WTC11 (cell line): ENCODE data around the gene ARRDC1. TPM values are rescaled to one million over a fixed set of nuclear protein-coding genes. Genes with fewer than 3 reads are reported as not detected.

Experiments
- ATAC-seq: fragments of 200-7000 bp; cut with Tn5 transposase; 2 replicates; pipeline ENCODE4 v1.10.0; 2021; ENCODE audit warnings: mild to moderate bottlenecking, moderate library complexity
- Bru-seq: library from RNA; stranded (reverse); fragments of 400-500 nt; gene quantifications from one replicate; lab custom pipeline; 2021; lab: Mats Ljungman, UMichigan
- CTCF ChIA-PET: fragments of 300-600 bp; sonication (Branson Sonifier 250); formaldehyde crosslinking; loops from one replicate; lab custom pipeline; 2021; ENCODE audit warnings: antibody characterized with exemption; lab: Charles Lee
- POLR2A ChIA-PET: fragments of 350-600 bp; sonication (Branson Sonifier 250); formaldehyde crosslinking; loops from one replicate; lab custom pipeline; 2021; ENCODE audit warnings: antibody characterized with exemption; lab: Charles Lee
- DNase-seq: peaks from one replicate; pipeline ENCODE4 v3.0.0; 2021; ENCODE audit warnings: low spot score
- H3K27ac Mint-ChIP-seq: 2 replicates; pipeline ENCODE4 v1.8.0; 2021; ENCODE audit warnings: mixed read lengths
- H3K27me3 Mint-ChIP-seq: 2 replicates; pipeline ENCODE4 v1.8.0; 2021; ENCODE audit warnings: low read depth, mild to moderate bottlenecking, moderate library complexity, mixed read lengths
- H3K36me3 Mint-ChIP-seq: 2 replicates; pipeline ENCODE4 v1.8.0; 2021; ENCODE audit warnings: mixed read lengths
- H3K4me1 Mint-ChIP-seq: 2 replicates; pipeline ENCODE4 v1.8.0; 2022; ENCODE audit warnings: mixed read lengths
- H3K4me3 Mint-ChIP-seq: 2 replicates; pipeline ENCODE4 v1.8.0; 2021; ENCODE audit warnings: mild to moderate bottlenecking, moderate library complexity, mixed read lengths
- H3K9me3 Mint-ChIP-seq: 2 replicates; pipeline ENCODE4 v1.8.0; 2021; ENCODE audit warnings: mixed read lengths
- ATF3 ChIP-seq: sonication (generic); formaldehyde crosslinking; conservative IDR thresholded peaks from 2 replicates; pipeline ENCODE4 v1.8.1; 2022; ENCODE audit warnings: mild to moderate bottlenecking, missing genetic modification reagents
- E2F1 ChIP-seq: sonication (generic); formaldehyde crosslinking; IDR thresholded peaks from 2 replicates; pipeline ENCODE4 v1.8.0; 2022; ENCODE audit warnings: mild to moderate bottlenecking, missing genetic modification reagents
- E2F5 ChIP-seq: sonication (generic); formaldehyde crosslinking; IDR thresholded peaks from 2 replicates; pipeline ENCODE4 v1.8.1; 2022; ENCODE audit warnings: mild to moderate bottlenecking, moderate library complexity, missing genetic modification reagents
- EMX1 ChIP-seq: fragments of 250-450 bp; sonication (Bioruptor Pico); IDR thresholded peaks from 2 replicates; pipeline ENCODE4 v1.8.0; 2021; ENCODE audit warnings: mild to moderate bottlenecking
- FOXK1 ChIP-seq: sonication (generic); formaldehyde crosslinking; IDR thresholded peaks from 2 replicates; pipeline ENCODE4 v1.8.0; 2022; ENCODE audit warnings: mild to moderate bottlenecking, moderate library complexity, missing genetic modification reagents
- GABPB1 ChIP-seq: sonication (generic); formaldehyde crosslinking; IDR thresholded peaks from 2 replicates; pipeline ENCODE4 v1.8.1; 2023; ENCODE audit warnings: mild to moderate bottlenecking, missing genetic modification reagents
- HMGA2 ChIP-seq: fragments of 250-450 bp; sonication (Bioruptor Pico); IDR thresholded peaks from 2 replicates; pipeline ENCODE4 v1.4.0; 2021; ENCODE audit warnings: mild to moderate bottlenecking, moderate library complexity
- HMGXB4 ChIP-seq: sonication (generic); formaldehyde crosslinking; IDR thresholded peaks from 2 replicates; pipeline ENCODE4 v1.8.1; 2023; ENCODE audit warnings: mild to moderate bottlenecking, moderate library complexity, missing genetic modification reagents
- MXD4 ChIP-seq: fragments of 250-450 bp; sonication (Bioruptor Pico); IDR thresholded peaks from 2 replicates; pipeline ENCODE4 v1.8.0; 2021; ENCODE audit warnings: mild to moderate bottlenecking, moderate library complexity, borderline replicate concordance
- MYBL2 ChIP-seq: sonication (generic); formaldehyde crosslinking; IDR thresholded peaks from 2 replicates; pipeline ENCODE4 v1.8.1; 2023; ENCODE audit warnings: mild to moderate bottlenecking, moderate library complexity, missing genetic modification reagents
- NR3C1 ChIP-seq: sonication (generic); formaldehyde crosslinking; conservative IDR thresholded peaks from 2 replicates; pipeline ENCODE4 v1.8.1; 2023; ENCODE audit warnings: low read depth, mild to moderate bottlenecking, missing genetic modification reagents
- PRRX2 ChIP-seq: fragments of 250-450 bp; sonication (Bioruptor Pico); IDR thresholded peaks from 2 replicates; pipeline ENCODE4 v1.8.0; 2021; ENCODE audit warnings: mild to moderate bottlenecking
- SP1 ChIP-seq: sonication (generic); formaldehyde crosslinking; conservative IDR thresholded peaks from 2 replicates; pipeline ENCODE4 v1.8.1; 2022; ENCODE audit warnings: missing genetic modification reagents
- TCF7 ChIP-seq: sonication (generic); formaldehyde crosslinking; IDR thresholded peaks from 2 replicates; pipeline ENCODE4 v1.8.0; 2022; ENCODE audit warnings: mild to moderate bottlenecking, low read depth, missing genetic modification reagents, moderate library complexity
- USF1 ChIP-seq: sonication (generic); formaldehyde crosslinking; IDR thresholded peaks from 2 replicates; pipeline ENCODE4 v1.8.0; 2022; ENCODE audit warnings: mild to moderate bottlenecking, missing genetic modification reagents
- ZBTB21 ChIP-seq: sonication (generic); formaldehyde crosslinking; IDR thresholded peaks from 2 replicates; pipeline ENCODE4 v1.8.1; 2023; ENCODE audit warnings: mild to moderate bottlenecking, missing genetic modification reagents, borderline replicate concordance
- ZNF121 ChIP-seq: sonication (generic); formaldehyde crosslinking; IDR thresholded peaks from 2 replicates; pipeline ENCODE4 v1.8.0; 2023; ENCODE audit warnings: missing genetic modification reagents
- ZNF416 ChIP-seq: fragments of 250-450 bp; sonication (Bioruptor Pico); IDR thresholded peaks from 2 replicates; pipeline ENCODE4 v1.9.0; 2021; ENCODE audit warnings: mild to moderate bottlenecking, inconsistent platforms
- ZSCAN18 ChIP-seq: fragments of 250-450 bp; sonication (Bioruptor Pico); IDR thresholded peaks from 2 replicates; pipeline ENCODE4 v2.1.2; 2022; ENCODE audit warnings: mild to moderate bottlenecking, moderate library complexity
- long read RNA-seq, 3 experiments: library from RNA in 1 of 3; library from capped mRNA in 1 of 3; library from polyadenylated mRNA in 1 of 3; unstranded in 2 of 3; stranded (forward) in 1 of 3; transcript quantifications; one replicate each; pipeline ENCODE4 v2.0.0, GENCODE V29; 2021
- total RNA-seq: library from RNA; stranded (reverse); gene quantifications from 3 replicates; pipeline ENCODE4 v1.2.3, GENCODE V29; 2021

Gene ARRDC1
- total RNA-seq (41.2 to 48.3 TPM (median 41.3 TPM) in 3 replicates), Bru-seq, nascent RNA (percentile 51 among the genes with signal in this experiment)
- long read RNA-seq, experiment 1, transcript ARRDC1-201 (8 exons, 1,586 nt) = major isoform, 41 of 114 reads
- long read RNA-seq, experiment 1, partial matches to known transcripts = 33 of 114 reads
- long read RNA-seq, experiment 1, other reads (novel, unspliced or antisense) = 36 of 114 reads
- long read RNA-seq, experiment 2, transcript ARRDC1-201 (8 exons, 1,586 nt) = major isoform, 5 of 30 reads
- long read RNA-seq, experiment 2, partial matches to known transcripts = 14 of 30 reads
- long read RNA-seq, experiment 2, other reads (novel, unspliced or antisense) = 9 of 30 reads
- long read RNA-seq, experiment 3, transcript ARRDC1-201 (8 exons, 1,586 nt) = major isoform, 5 of 13 reads
- long read RNA-seq, experiment 3, partial matches to known transcripts = 3 of 13 reads
- long read RNA-seq, experiment 3, other reads (novel, unspliced or antisense) = 5 of 13 reads

GRCh38 chr9:137605121-137606004, at the start of gene ARRDC1:
ARRDC1 (plus strand) TSS chr9:137605686; CDS start chr9:137605718, 32 bp downstream.
- DNase-seq (peak; percentile 87), ATAC-seq (peak; percentile 86)
- no peak for TF ChIP-seq ZSCAN18 (CRISPR knock-in tag)
- no peak for TF ChIP-seq HMGA2
- TF ChIP-seq GABPB1 (CRISPR knock-in tag) = peak; percentile 28; the same call in 1 of the 2 replicates
- TF ChIP-seq ZNF416 (CRISPR knock-in tag) = 0 out of 2 replicates have a peak, but pooled peaks have one; percentile 79
- peak; percentile 30; the same call in 1 of the 2 replicates for TF ChIP-seq MYBL2 (CRISPR knock-in tag)
- TF ChIP-seq MXD4 (CRISPR knock-in tag) = no peak
- TF ChIP-seq NR3C1 (CRISPR knock-in tag) = no peak
- 0 out of 2 replicates have a peak, but pooled peaks have one; percentile 10 for TF ChIP-seq ZBTB21
- peak; percentile 16; the same call in 1 of the 2 replicates for TF ChIP-seq FOXK1 (CRISPR knock-in tag)
- TF ChIP-seq ZNF121 (CRISPR knock-in tag) = no peak
- TF ChIP-seq USF1 (CRISPR knock-in tag) = no peak
- 0 out of 2 replicates have a peak, but pooled peaks have one; percentile 25 for TF ChIP-seq HMGXB4
- TF ChIP-seq E2F5 (CRISPR knock-in tag) = 0 out of 2 replicates have a peak, but pooled peaks have one; percentile 0
- TF ChIP-seq SP1 (CRISPR knock-in tag) = peak; percentile 66
- ChIA-PET POLR2A (interaction anchor here (1.2 to 1.5 kb wide), 2 partner anchors 13 to 14 kb away, joined by 5 to 15 read pairs; partner anchors contain the start of genes EHMT1 and ZMYND19), CTCF (interaction anchor here (0.6 to 1.9 kb wide), 11 partner anchors 9 to 183 kb away, joined by 3 to 11 read pairs (median 5); partner anchors contain the start of genes EHMT1, EXD3, MRPL41 and ZMYND19)
- H3K36me3 Mint-ChIP-seq = no peaks in the 10 kb centered on the region
- H3K9me3 Mint-ChIP-seq = no peaks in the 10 kb centered on the region
- no peak within 1 kb of the TSS for H3K27ac Mint-ChIP-seq
- peak within 1 kb of the TSS; percentile 72 for H3K4me3 Mint-ChIP-seq
- peaks cover 16% of the 10 kb centered on the region for H3K4me1 Mint-ChIP-seq
- H3K27me3 Mint-ChIP-seq = peaks cover 28% of the 10 kb centered on the region

- ChIA-PET POLR2A (no interaction called here), CTCF (no interaction called here)
- peaks cover 4% of the 10 kb centered on the region for H3K4me1 Mint-ChIP-seq
- no peaks in the 10 kb centered on the region for H3K27me3 Mint-ChIP-seq
- TF ChIP-seq E2F1 (CRISPR knock-in tag) = no peak
- no peak for TF ChIP-seq ZSCAN18 (CRISPR knock-in tag)
- TF ChIP-seq PRRX2 = no peak
- no peak for TF ChIP-seq EMX1 (CRISPR knock-in tag)
- TF ChIP-seq TCF7 (CRISPR knock-in tag) = no peak
- TF ChIP-seq ATF3 (CRISPR knock-in tag) = no peak
- ATAC-seq (no peak), DNase-seq (no peak)
- H3K27ac Mint-ChIP-seq = no peak overlapping the region
- H3K9me3 Mint-ChIP-seq = no peaks in the 10 kb centered on the region
- no peak overlapping the region for H3K4me3 Mint-ChIP-seq
- H3K36me3 Mint-ChIP-seq = peaks cover 55% of the 10 kb centered on the region
These were observed 49.2 kb upstream of the ARRDC1 start for GRCh38 chr9:137556069-137556838.
